Erythroblast (primary cell): ENCODE results near the gene CREB5.

Source experiments
- GATA1 ChIP-seq: IDR thresholded peaks from 2 replicates; pipeline ENCODE4 v1.6.1; 2011; ENCODE audit warnings: low read depth, mild to moderate bottlenecking, control low read depth, low read length, moderate library complexity
- POLR2A ChIP-seq: IDR thresholded peaks from 2 replicates; pipeline ENCODE4 v1.6.1; 2011; ENCODE audit warnings: mild to moderate bottlenecking, low read length

DNA sequence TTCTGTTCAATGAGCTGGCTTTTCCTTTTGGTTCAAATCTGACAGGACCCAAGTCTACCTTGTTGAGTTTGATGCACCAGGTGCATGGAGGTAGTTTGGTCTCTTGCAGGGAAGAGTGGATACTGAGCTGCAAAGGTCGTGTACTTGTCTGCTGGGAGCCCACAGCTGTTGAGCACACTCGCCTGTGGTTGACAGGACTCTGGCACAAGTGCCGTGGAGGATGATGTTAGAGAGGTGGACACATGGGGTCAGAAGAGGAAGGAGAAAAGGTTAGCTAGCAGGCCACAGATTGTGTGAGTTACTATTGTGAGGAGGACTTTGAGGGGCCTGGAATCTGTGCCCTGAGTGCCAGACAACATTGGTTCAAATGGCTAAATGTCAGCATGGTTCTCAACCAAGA lies 197.3 kb downstream of the CREB5 start:
- TF ChIP-seq POLR2A = no peak
- TF ChIP-seq GATA1 = no peak
